NK-92 treated with Interleukin-12 subunit alpha and Interleukin-12 subunit beta, amount 100 ng/mL, for 24 hours (cell line): Measurements from ENCODE around the gene GP5.

Experiments
- DNase-seq: peaks from one replicate; lab custom pipeline; 2025; lab: John Stamatoyannopoulos, UW

Gene GP5

GRCh38 chr3:194397757-194398312 is 1.2 kb downstream of the GP5 start:
- no peak for DNase-seq

- no peak for DNase-seq
Observed at GRCh38 chr3:194396859-194397756, 2.0 kb downstream of the GP5 start.

- DNase-seq = no peak
Observed at GRCh38 chr3:194396539-194396858, 2.6 kb downstream of the GP5 start.

GRCh38 chr3:194395778-194396538 is 3.1 kb downstream of the GP5 start:
- no peak for DNase-seq

GRCh38 chr3:194395212-194395611 is 3.9 kb downstream of the GP5 start:
- DNase-seq = no peak

- DNase-seq = no peak
Observed at GRCh38 chr3:194392576-194392975, 6.5 kb downstream of the GP5 start.

GRCh38 chr3:194390835-194391234 is 8.2 kb downstream of the GP5 start:
- no peak for DNase-seq

GRCh38 chr3:194389269-194389668 is 9.8 kb downstream of the GP5 start:
- no peak for DNase-seq

GRCh38 chr3:194387926-194388418 is 11.1 kb downstream of the GP5 start:
- no peak for DNase-seq

- DNase-seq = no peak
Observed at GRCh38 chr3:194387276-194387675, 11.8 kb downstream of the GP5 start.

GRCh38 chr3:194386648-194387047 is 12.4 kb downstream of the GP5 start:
- DNase-seq = no peak

- DNase-seq = no peak
Observed at GRCh38 chr3:194386066-194386465, 13.0 kb downstream of the GP5 start.

- no peak for DNase-seq
Observed at GRCh38 chr3:194384569-194385001, 14.5 kb downstream of the GP5 start.

- DNase-seq = no peak
Observed at GRCh38 chr3:194384156-194384555, 14.9 kb downstream of the GP5 start.

- no peak for DNase-seq
Observed at GRCh38 chr3:194383276-194383940, 15.7 kb downstream of the GP5 start.

- no peak for DNase-seq
Observed at GRCh38 chr3:194382892-194383223, 16.2 kb downstream of the GP5 start.

- DNase-seq = no peak
Observed at GRCh38 chr3:194382196-194382891, 16.7 kb downstream of the GP5 start.

GRCh38 chr3:194381460-194381875 is 17.6 kb downstream of the GP5 start:
- DNase-seq = no peak

- no peak for DNase-seq
Observed at GRCh38 chr3:194380326-194380725, 18.7 kb downstream of the GP5 start.

- no peak for DNase-seq
Observed at GRCh38 chr3:194379651-194380050, 19.4 kb downstream of the GP5 start.

- no peak for DNase-seq
Observed at GRCh38 chr3:194379231-194379630, 19.8 kb downstream of the GP5 start.

- DNase-seq = no peak
Observed at GRCh38 chr3:194377708-194378107, 21.4 kb downstream of the GP5 start.
